Astrocyte of the cerebellum (primary cell): ENCODE results near the gene SLIT3.

Source experiments
- DNase-seq: peaks from one replicate; pipeline ENCODE4 v3.0.0-alpha.2; 2011; ENCODE audit warnings: low read depth
- H3K4me3 ChIP-seq: 2 replicates; pipeline ENCODE4 v1.5.1; 2011; ENCODE audit warnings: mild to moderate bottlenecking, low read depth, low read length, moderate library complexity
- in situ Hi-C: cut with HindIII; loops from 2 replicates; pipeline ENCODE4 v1.10.0; 2017; ENCODE audit warnings: low sequenced_read_pairs
- TF ChIP-seq, protein P1 (sequence below): IDR thresholded peaks from 2 replicates; pipeline ENCODE4 v1.5.1; 2012; ENCODE audit warnings: low read length, low read depth, moderate library complexity, mild to moderate bottlenecking; ENCODE audit errors: missing control alignments

The SLIT3 gene

GRCh38 chr5:169127431-169127830 is 173.5 kb downstream of the SLIT3 start:
- TF ChIP-seq, protein P1, sequence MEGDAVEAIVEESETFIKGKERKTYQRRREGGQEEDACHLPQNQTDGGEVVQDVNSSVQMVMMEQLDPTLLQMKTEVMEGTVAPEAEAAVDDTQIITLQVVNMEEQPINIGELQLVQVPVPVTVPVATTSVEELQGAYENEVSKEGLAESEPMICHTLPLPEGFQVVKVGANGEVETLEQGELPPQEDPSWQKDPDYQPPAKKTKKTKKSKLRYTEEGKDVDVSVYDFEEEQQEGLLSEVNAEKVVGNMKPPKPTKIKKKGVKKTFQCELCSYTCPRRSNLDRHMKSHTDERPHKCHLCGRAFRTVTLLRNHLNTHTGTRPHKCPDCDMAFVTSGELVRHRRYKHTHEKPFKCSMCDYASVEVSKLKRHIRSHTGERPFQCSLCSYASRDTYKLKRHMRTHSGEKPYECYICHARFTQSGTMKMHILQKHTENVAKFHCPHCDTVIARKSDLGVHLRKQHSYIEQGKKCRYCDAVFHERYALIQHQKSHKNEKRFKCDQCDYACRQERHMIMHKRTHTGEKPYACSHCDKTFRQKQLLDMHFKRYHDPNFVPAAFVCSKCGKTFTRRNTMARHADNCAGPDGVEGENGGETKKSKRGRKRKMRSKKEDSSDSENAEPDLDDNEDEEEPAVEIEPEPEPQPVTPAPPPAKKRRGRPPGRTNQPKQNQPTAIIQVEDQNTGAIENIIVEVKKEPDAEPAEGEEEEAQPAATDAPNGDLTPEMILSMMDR = no peak
- no peak for DNase-seq
- in situ Hi-C loops = no loop called here
- no peak overlapping the region for H3K4me3 ChIP-seq

DNA sequence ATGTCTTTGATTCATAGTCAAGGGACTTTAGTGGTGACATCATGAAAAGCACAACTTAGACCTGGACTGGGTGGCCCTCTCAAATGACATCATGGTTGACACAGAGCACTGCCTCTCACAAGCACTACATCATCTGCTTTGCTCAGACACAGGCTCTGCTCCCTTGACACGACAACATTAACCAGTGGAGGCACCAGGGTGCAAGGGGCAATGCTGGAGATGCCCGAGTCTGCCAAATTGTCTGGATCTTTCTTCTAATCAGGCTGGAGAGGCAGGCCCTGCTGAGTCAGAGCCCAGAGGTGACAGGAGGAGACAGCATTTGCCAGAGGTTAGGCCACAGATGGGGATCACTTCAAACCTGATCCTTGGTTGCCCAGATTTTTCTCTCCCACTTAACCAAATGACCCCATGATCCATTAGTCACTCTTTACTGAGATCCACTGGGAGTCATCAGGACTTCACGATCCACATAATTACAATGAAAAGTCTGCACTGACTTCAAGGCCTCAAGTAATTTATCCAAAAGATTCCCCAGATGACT is 174.4 kb downstream of the SLIT3 start:
- no peak for DNase-seq
- TF ChIP-seq, protein P1 = no peak
- in situ Hi-C loops = no loop called here

GRCh38 chr5:169125571-169125970 is 175.4 kb downstream of the SLIT3 start:
- in situ Hi-C loops = no loop called here
- TF ChIP-seq, protein P1 = no peak

More for the DNA sequence above, 174.4 kb downstream of the SLIT3 start:
- H3K4me3 ChIP-seq = no peak overlapping the region

GRCh38 chr5:169122951-169123350 is 178.0 kb downstream of the SLIT3 start:
- no peak for DNase-seq
- TF ChIP-seq, protein P1 = no peak

More at GRCh38 chr5:169125571-169125970, 175.4 kb downstream of the SLIT3 start:
- DNase-seq = no peak
- H3K4me3 ChIP-seq = no peak overlapping the region

GRCh38 chr5:169121630-169122420 is 179.1 kb downstream of the SLIT3 start:
- no peak for DNase-seq
- TF ChIP-seq, protein P1 = no peak
- no peak overlapping the region for H3K4me3 ChIP-seq
- in situ Hi-C loops = no loop called here

More at GRCh38 chr5:169122951-169123350, 178.0 kb downstream of the SLIT3 start:
- no peak overlapping the region for H3K4me3 ChIP-seq
- in situ Hi-C loops = no loop called here

- H3K4me3 ChIP-seq = no peak overlapping the region
- TF ChIP-seq, protein P1 = no peak
- in situ Hi-C loops = no loop called here
- no peak for DNase-seq
Measured at GRCh38 chr5:169119288-169120048, 181.5 kb downstream of the SLIT3 start.
